T-helper 2 cell treated with Interferon-gamma antibody and Interleukin-4, amounts not matched to agents 100 ng/mL and 5 ng/mL, for 36 hours (primary cell): ENCODE measurements around the gene FEN1. TPM values are rescaled to one million over a fixed set of nuclear protein-coding genes. Genes with fewer than 3 reads are reported as not detected.

ENCODE experiments used
- intact Hi-C: fragments of 100-400 bp; cut with micrococcal nuclease; formaldehyde crosslinking; loops from one replicate; pipeline ENCODE4 v1.15.1; 2023
- total RNA-seq: library from RNA; stranded (reverse); gene quantifications from 2 replicates; pipeline ENCODE4 v1.2.3, GENCODE V29; 2022

FEN1 gene
- total RNA-seq = 132 and 139 TPM in 2 replicates

DNA sequence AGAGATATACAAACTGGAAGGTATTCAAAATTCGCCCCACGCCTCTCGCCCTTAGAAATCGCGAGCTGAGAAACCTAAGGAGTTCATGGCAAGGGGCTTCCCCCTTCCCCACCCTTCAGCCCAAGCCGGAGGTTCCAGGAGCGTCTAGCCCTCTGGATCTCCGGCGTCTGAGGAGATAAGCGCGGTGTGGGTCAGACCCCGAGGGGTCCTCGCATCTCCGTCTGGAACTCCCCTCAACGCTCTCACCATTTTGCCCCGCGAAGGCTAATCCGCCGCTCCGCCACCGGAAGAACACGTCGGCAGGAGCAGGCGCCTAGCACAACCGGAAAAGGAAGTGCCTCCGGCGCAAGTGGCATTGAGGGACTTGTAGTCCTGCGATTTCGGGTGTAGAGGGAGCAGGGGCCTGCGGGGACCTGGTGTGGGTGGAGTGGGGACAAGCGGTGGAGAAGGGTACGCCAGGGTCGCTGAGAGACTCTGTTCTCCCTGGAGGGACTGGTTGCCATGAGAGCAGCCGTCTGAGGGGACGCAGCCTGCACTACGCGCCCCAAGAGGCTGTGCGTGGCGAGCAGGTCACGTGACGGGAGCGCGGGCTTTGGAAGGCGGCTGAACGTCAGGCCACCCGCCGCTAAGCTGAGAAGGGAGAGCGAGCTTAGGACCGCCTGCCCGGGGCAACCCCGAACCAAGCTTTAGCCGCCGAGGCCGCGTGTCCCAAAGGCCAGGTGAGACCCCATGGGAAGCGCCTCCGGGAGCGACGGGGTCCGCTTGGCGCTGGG lies at the start of gene FEN1, which contains the start of gene TMEM258:
TSS of gene FEN1 (plus strand) at position 602 of the 773 bp plus-strand sequence. CDS start 2,451 bp downstream, outside the sequence.
TSS of gene TMEM258 (minus strand) at position 290 of the 773 bp plus-strand sequence. CDS start at position 249, 41 bp downstream.
- intact Hi-C loops = loop anchor here (1.0 to 5.0 kb wide), 6 partner anchors 23 to 331 kb away; partner anchors contain the start of genes FADS2 and FTH1

DNA sequence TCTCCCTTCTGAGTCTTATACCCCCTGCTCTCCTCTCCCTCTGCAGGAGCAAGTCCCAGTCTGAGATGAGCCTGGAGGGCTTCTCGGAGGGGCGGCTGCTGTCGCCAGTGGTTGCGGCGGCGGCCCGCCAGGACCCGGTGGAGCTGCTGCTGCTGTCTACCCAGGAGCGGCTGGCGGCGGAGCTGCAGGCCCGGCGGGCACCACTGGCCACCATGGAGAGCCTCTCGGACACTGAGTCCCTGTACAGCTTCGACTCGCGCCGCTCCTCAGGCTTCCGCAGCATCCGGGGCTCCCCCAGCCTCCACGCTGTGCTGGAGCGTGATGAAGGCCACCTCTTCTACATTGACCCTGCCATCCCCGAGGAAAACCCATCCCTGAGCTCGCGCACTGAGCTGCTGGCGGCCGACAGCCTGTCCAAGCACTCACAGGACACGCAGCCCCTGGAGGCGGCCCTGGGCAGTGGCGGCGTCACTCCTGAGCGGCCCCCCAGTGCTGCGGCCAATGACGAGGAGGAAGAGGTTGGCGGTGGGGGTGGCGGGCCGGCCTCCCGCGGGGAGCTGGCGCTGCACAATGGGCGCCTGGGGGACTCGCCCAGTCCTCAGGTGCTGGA lies 49.1 kb upstream of the FEN1 start:
- intact Hi-C loops = no loop called here

DNA sequence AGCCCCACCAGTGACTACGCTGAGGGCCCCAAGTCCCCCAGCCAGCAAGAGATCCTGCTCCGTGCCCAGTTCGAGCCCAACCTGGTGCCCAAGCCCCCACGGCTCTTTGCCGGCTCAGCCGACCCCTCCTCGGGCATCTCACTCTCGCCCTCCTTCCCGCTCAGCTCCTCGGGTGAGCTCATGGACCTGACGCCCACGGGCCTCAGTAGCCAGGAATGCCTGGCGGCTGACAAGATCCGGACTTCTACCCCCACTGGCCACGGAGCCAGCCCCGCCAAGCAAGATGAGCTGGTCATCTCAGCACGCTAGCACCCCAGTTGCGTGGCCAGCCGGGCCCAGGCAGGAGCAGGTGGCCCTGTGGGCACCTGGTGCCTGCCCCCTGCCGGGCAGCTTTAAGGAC lies 48.5 kb upstream of the FEN1 start:
- intact Hi-C loops = no loop called here

- intact Hi-C loops = no loop called here
Observed at GRCh38 chr11:61744609-61745156, 48.0 kb upstream of the FEN1 start.

- intact Hi-C loops = no loop called here
Observed at GRCh38 chr11:61745781-61746441, 46.8 kb upstream of the FEN1 start.

GRCh38 chr11:61746442-61747191 lies 46.1 kb upstream of the FEN1 start:
- intact Hi-C loops = no loop called here

DNA sequence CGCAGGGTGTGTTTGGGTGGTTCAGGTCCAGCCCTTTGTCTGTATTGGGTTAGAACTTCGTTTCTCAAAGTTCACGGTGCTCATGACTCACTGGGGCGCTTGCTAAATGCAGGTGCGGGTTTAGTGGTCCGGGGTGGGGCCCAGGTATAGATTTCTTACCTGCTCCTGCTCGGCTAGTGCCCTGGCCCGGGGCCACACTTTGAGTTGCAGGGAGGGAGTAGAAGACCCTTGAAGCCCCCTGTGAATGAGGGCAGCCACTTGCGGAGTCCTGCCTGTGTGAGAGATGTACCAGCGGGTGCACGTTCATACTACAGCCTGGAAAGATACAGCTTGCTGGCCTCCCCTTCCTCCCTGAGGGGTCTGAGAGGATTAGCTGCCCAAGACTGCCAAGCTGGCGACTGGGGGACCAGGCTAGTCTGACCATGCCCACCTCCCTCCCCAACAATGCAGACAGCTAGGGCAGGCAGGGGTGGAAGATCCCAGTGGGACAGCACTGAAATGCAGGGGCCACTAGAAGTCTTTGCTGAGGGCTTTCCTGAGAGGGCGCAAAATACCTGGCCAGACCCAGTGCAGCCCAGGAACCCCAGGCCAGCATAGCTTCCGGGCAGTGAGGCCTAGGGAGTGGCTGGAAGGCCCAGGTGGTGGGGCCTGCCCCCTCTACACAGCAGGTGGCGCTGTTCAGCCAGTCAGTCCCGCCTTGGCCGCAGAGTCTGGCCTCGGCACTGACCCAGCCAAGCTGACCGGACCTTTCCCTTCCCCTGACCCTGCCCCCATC lies 45.3 kb upstream of the FEN1 start:
- intact Hi-C loops = no loop called here

DNA sequence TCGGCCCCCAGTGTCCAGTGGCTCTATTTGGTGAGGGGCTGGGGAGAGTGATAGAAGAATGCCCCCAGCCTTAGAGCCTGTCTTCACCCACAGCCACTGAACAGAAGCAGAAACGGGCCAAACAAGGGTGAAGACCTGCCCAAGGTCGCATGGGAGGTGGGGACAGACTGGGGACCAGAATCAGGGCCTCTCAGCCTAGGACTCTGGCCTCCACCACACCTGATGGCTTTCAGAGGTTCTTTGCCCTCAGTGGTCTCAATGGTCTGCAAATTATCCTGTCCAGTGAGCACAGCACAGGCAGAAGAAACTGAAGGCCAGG lies 44.8 kb upstream of the FEN1 start:
- intact Hi-C loops = no loop called here

DNA sequence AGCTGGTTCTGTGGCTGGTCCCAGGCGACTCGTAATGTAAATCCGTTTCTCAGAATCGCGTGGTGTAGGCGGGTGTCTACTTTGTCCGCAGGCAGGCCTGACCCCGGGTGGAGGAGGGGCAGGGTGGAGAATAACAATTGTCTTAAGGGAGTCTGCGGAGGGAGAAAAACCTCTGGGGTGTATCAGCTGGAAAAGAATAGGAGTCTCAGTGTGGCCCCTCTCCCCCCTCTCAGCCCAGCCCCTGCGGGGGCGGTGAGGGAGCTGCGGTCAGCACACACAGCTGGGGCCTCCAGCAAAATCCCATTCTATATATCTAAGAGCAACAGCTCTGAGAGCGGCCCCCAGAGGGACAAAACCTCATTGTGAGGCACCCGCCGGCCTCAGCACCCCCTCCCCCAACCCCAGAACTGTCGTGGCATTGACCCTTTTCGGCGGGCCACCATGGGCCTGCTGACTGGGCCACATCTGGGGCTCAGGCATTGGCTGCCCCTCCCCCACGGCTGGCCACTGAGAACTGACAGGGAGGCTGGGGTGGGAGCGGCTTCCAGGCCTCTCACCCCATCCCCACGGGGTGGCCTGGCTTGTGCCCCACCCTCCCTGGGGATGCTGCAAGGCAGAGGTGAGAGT lies 43.0 kb upstream of the FEN1 start:
- intact Hi-C loops = no loop called here

- intact Hi-C loops = no loop called here
Observed at GRCh38 chr11:61750631-61751273, 42.0 kb upstream of the FEN1 start.

DNA sequence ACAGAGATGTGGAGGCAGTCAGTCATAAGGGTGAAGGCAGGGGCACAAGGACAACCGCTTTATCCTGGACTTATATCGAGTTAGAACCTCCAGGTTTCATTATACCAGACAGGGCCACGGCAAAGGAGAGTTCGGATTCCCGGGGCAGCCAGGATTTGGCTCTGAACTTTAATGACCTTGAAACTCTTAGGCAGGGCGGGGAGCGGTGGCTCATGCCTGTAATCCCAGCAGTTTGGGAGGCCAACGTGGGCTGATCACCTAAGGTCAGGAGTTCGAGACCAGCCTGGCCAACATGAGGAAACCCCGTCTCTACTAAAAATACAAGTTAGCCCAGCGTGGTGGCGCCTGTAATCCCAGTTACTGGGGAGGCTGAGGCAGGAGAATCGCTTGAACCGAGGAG lies 41.3 kb upstream of the FEN1 start:
- intact Hi-C loops = no loop called here

GRCh38 chr11:61752117-61752924 lies 40.4 kb upstream of the FEN1 start, which contains the start of gene MYRF:
Gene MYRF, plus strand, starts transcription at chr11:61752636. Its CDS starts 109 bp downstream, at chr11:61752745.
- intact Hi-C loops = loop anchor here (2.0 kb wide), 1 partner anchor 24 kb away; no protein-coding TSS in a partner anchor

DNA sequence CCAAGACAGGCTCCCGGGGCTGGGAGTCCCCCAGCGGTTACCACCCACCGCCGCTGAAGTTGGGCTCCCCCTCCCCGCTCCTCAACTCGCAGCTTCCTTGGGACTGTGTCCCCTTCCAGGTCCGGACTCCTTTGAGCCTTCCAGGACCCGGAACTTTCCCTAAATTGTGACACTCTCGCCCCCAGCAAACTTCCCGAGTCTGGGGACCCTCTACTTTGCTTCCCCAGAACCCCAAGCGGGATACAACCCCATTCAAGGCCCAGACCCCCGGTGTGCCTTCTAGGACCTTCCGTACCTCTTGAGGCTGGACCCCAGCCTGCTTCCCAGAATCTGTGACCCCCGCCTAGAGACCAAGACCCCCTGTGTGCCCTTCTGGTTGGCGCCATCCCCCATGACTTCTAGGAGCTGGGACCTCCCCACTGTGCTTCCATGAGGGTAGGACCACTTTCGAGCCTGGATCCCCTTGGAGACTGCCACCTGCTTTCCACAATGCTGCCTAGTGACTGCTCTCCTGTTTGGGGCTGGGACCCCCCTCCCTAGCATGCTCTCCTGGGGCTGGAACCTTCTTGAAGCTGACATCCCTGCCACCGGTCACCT lies 39.7 kb upstream of the FEN1 start:
- intact Hi-C loops = loop anchor here (2.0 kb wide), 1 partner anchor 24 kb away; no protein-coding TSS in a partner anchor

GRCh38 chr11:61753672-61754071 lies 39.0 kb upstream of the FEN1 start:
- intact Hi-C loops = loop anchor here (2.0 kb wide), 1 partner anchor 23 kb away; no protein-coding TSS in a partner anchor

DNA sequence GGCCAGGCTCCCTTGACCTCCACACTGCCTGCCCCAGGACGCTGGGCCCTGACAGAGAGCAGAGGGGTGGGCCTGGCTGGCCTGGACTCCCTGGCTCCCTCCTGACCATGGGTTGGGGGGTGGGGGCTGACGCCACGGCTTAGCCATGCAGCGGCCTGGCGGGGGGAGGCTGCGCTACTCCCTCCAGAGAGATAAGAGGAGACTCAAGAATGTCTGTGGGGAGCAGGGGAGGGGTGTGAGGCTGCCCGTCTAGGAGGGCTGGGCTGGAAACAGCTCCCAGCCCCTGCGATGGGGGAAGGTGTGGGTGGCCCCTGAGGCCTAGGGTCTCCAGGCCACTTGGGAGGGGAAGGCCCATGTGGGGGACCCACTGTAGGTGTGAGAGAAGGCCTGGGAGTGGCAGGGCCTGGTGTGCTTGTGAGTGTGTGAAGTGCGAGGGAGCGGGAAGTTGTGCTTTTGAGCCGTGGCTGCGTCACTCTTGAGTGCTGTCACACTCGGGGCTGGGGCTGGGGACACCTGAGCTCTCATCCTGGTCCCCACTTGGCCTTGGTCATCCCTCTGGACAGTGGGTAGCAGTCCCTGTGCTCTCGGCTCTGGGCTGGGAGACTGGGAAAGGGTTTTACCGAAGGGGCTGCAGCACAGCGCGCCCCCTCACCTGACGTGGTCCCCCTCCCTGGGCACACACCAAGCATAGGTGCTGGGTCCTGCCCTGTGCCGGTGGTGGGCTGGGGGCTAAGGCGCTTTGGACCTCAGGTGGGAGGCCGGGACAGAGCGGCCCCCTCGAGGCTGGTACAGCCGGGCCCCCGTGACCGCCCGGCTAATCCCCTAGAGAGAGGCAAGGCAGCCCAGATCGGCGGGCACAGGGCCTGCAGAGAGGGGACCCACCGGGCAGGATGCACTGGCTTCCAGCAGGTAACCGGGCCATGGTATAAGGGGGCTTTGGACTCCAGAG lies 37.9 kb upstream of the FEN1 start:
- intact Hi-C loops = no loop called here

GRCh38 chr11:61756147-61756451 lies 36.6 kb upstream of the FEN1 start:
- intact Hi-C loops = no loop called here
